Measurements from ENCODE around the gene MIER2. TPM values are rescaled to one million over a fixed set of nuclear protein-coding genes. Genes with fewer than 3 reads are reported as not detected.
"Not testable (repeated sequence)": the region's sequence is repeated elsewhere in the genome, so short reads cannot be mapped to it uniquely, and the experiment has no call there.

The MIER2 gene
- total RNA-seq, 1 donor from 2014 or later, result 21.8 TPM

- no peak for DNase-seq (ENCODE audit: low spot score)
Measured at GRCh38 chr19:367561-367960, 23.0 kb upstream of the MIER2 start.

GRCh38 chr19:366951-367350 lies 22.4 kb upstream of the MIER2 start:
- no peak for DNase-seq (ENCODE audit: low spot score)
- intact Hi-C loops (cut with DNase I), result no loop called here

More at GRCh38 chr19:367561-367960, 23.0 kb upstream of the MIER2 start:
- intact Hi-C loops (cut with DNase I), result no loop called here

- intact Hi-C loops (cut with DNase I), result no loop called here
- no peak for DNase-seq (ENCODE audit: low spot score)
Measured at GRCh38 chr19:366205-366783, 21.7 kb upstream of the MIER2 start.

- DNase-seq (ENCODE audit: low spot score), result no peak
- intact Hi-C loops (cut with DNase I), result no loop called here
Measured at GRCh38 chr19:364496-365287, 20.1 kb upstream of the MIER2 start.

- no peak for DNase-seq (ENCODE audit: low spot score)
- intact Hi-C loops (cut with DNase I), result no loop called here
Measured at GRCh38 chr19:362683-363082, 18.1 kb upstream of the MIER2 start.

GRCh38 chr19:362154-362553 lies 17.6 kb upstream of the MIER2 start:
- DNase-seq (ENCODE audit: low spot score), result no peak
- intact Hi-C loops (cut with DNase I), result no loop called here

- DNase-seq (ENCODE audit: low spot score), result no peak
- intact Hi-C loops (cut with DNase I), result no loop called here
Measured at GRCh38 chr19:359653-359925, 15.0 kb upstream of the MIER2 start.

GRCh38 chr19:355536-355935 lies 10.9 kb upstream of the MIER2 start:
- intact Hi-C loops (cut with DNase I), result not testable (repeated sequence)
- DNase-seq (ENCODE audit: low spot score), result peak; percentile 35

GRCh38 chr19:355134-355533 lies 10.5 kb upstream of the MIER2 start:
- intact Hi-C loops (cut with DNase I), result no loop called here
- peak; percentile 22 for DNase-seq (ENCODE audit: low spot score)

- DNase-seq (ENCODE audit: low spot score), result peak; percentile 35
- intact Hi-C loops (cut with DNase I), result no loop called here
Measured at GRCh38 chr19:351976-352625, 7.5 kb upstream of the MIER2 start.

GRCh38 chr19:347946-348861 lies 3.6 kb upstream of the MIER2 start:
- DNase-seq (ENCODE audit: low spot score), result peak; percentile 31
- intact Hi-C loops (cut with DNase I), result no loop called here

GRCh38 chr19:345320-345879 lies 804 bp upstream of the MIER2 start:
- DNase-seq (ENCODE audit: low spot score), result no peak
- intact Hi-C loops (cut with DNase I), result no loop called here

GRCh38 chr19:343941-344624 lies 513 bp downstream of the MIER2 start:
- intact Hi-C loops (cut with DNase I), result no loop called here

GRCh38 chr19:343451-343931 lies 1.1 kb downstream of the MIER2 start:
- DNase-seq (ENCODE audit: low spot score), result no peak
- intact Hi-C loops (cut with DNase I), result no loop called here

More at GRCh38 chr19:343941-344624, 513 bp downstream of the MIER2 start:
- DNase-seq (ENCODE audit: low spot score), result no peak

- intact Hi-C loops (cut with DNase I), result no loop called here
- peak; percentile 84 for DNase-seq (ENCODE audit: low spot score)
Measured at GRCh38 chr19:342801-343421, 1.7 kb downstream of the MIER2 start.

GRCh38 chr19:342128-342455 lies 2.5 kb downstream of the MIER2 start:
- intact Hi-C loops (cut with DNase I), result no loop called here
- DNase-seq (ENCODE audit: low spot score), result no peak

- peak; percentile 33 for DNase-seq (ENCODE audit: low spot score)
Measured at GRCh38 chr19:341386-342127, 3.0 kb downstream of the MIER2 start.

More at GRCh38 chr19:341386-342127, 3.0 kb downstream of the MIER2 start:
- intact Hi-C loops (cut with DNase I), result no loop called here
